Hepatocyte (in vitro differentiated cells): ENCODE data around the gene ART4. TPM values are rescaled to one million over a fixed set of nuclear protein-coding genes. Genes with fewer than 3 reads are reported as not detected.

Experiments used
- DNase-seq: peaks from one replicate; pipeline ENCODE4 v3.0.0-alpha.2; 2016; ENCODE audit warnings: low spot score
- H2AFZ ChIP-seq: fragments of 200-600 bp; sonication (generic); 2 replicates; pipeline ENCODE4 v1.6.0; 2016; ENCODE audit warnings: antibody characterized with exemption, mild to moderate bottlenecking
- H3K27ac ChIP-seq: fragments of 200-600 bp; sonication (generic); 2 replicates; pipeline ENCODE4 v1.5.1; 2016; ENCODE audit warnings: mild to moderate bottlenecking
- H3K27me3 ChIP-seq: fragments of 200-600 bp; sonication (generic); 2 replicates; pipeline ENCODE4 v1.6.1; 2016
- H3K36me3 ChIP-seq: fragments of 200-600 bp; sonication (generic); replicated peaks from 2 replicates; pipeline ENCODE4 v1.5.1; 2016; ENCODE audit warnings: low read depth; ENCODE audit not compliant: insufficient read depth
- H3K4me1 ChIP-seq: fragments of 200-600 bp; sonication (generic); 2 replicates; pipeline ENCODE4 v1.5.1; 2016; ENCODE audit warnings: mild to moderate bottlenecking, moderate library complexity; ENCODE audit not compliant: insufficient read depth
- H3K4me2 ChIP-seq: fragments of 200-600 bp; sonication (generic); 2 replicates; pipeline ENCODE4 v1.6.0; 2016
- H3K4me3 ChIP-seq: fragments of 200-600 bp; sonication (generic); 2 replicates; pipeline ENCODE4 v1.5.1; 2016; ENCODE audit warnings: mild to moderate bottlenecking
- H3K79me2 ChIP-seq: fragments of 200-600 bp; sonication (generic); 2 replicates; pipeline ENCODE4 v1.6.0; 2017; ENCODE audit warnings: mild to moderate bottlenecking
- H3K9me2 ChIP-seq: fragments of 200-600 bp; sonication (generic); replicated peaks from 2 replicates; pipeline ENCODE4 v1.6.0; 2017; ENCODE audit warnings: mild to moderate bottlenecking; ENCODE audit not compliant: insufficient read depth
- H3K9me3 ChIP-seq: fragments of 200-600 bp; sonication (generic); 2 replicates; pipeline ENCODE4 v1.5.1; 2016; ENCODE audit warnings: low read depth, mild to moderate bottlenecking
- H4K20me1 ChIP-seq: fragments of 200-600 bp; sonication (generic); 2 replicates; pipeline ENCODE4 v1.6.0; 2016; ENCODE audit warnings: mild to moderate bottlenecking; ENCODE audit not compliant: insufficient read depth, poor library complexity, severe bottlenecking
- EZH2 ChIP-seq: fragments of 200-600 bp; sonication (generic); IDR thresholded peaks from 2 replicates; pipeline ENCODE4 v1.6.1; 2016; ENCODE audit warnings: antibody characterized with exemption, mild to moderate bottlenecking, borderline replicate concordance
- EZH2phosphoT487 ChIP-seq: fragments of 200-600 bp; sonication (generic); IDR thresholded peaks from one replicate; pipeline ENCODE4 v1.6.1; 2018; ENCODE audit warnings: antibody characterized with exemption, mild to moderate bottlenecking, low read depth, moderate library complexity; ENCODE audit not compliant: unreplicated experiment, severe bottlenecking
- WGBS: methylation state at CpG from one replicate; pipeline ENCODE4 v1.1.6; 2016; ENCODE audit warnings: low lambda C conversion rate; ENCODE audit errors: missing lambda C conversion rate; 5-methylcytosine and 5-hydroxymethylcytosine counted together
- polyA plus RNA-seq: library from polyadenylated mRNA; unstranded; fragments of >200 nt; fragmentation: Nextera tagmentation; extraction: Ambion mirVana; gene quantifications from 2 replicates; pipeline ENCODE4 v1.2.1, GENCODE V29; 2016
- total RNA-seq: library from RNA; depleted of rRNA; stranded (reverse); fragments of >200 nt; gene quantifications from 2 replicates; pipeline ENCODE4 v1.2.3, GENCODE V29; 2014
- TF ChIP-seq, protein P1 (sequence below): fragments of 200-600 bp; sonication (generic); IDR thresholded peaks from 2 replicates; pipeline ENCODE4 v1.5.1; 2016; ENCODE audit warnings: antibody characterized with exemption, mild to moderate bottlenecking; ENCODE audit not compliant: poor library complexity

The ART4 gene
- total and polyA plus RNA-seq, 2 experiments from 2014 or later, result 4.9 to 7.3 TPM

DNA sequence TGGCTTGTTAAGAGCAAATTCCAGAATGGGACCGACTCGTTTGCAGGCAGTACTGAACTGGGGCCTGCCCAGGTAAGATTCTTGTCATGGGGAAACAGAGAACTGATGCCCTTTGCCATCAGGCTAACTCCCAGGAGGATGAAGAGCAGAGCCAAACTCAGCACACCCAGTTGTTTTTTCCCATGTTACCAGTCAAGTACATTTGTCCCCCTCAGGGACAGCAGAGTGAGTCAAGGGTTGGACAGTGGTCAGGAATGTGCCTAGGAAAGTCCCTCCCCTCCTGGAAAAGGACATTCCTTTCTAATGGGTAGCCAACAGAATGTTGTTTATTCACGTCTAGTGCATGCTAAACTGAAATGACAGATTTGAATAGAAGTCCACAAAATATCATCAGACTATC is 1.6 kb downstream of the ART4 start:
- no peaks in the 10 kb centered on the region for H3K9me3 ChIP-seq
- WGBS, result 54% methylated on average over 3 of the region's 3 CpGs
- DNase-seq, result peak; percentile 33
- H4K20me1 ChIP-seq, result no peaks in the 10 kb centered on the region
- H3K4me2 ChIP-seq, result peak overlapping the region; percentile 45
- H3K27ac ChIP-seq, result peak overlapping the region; percentile 77
- TF ChIP-seq EZH2 (no peak), EZH2phosphoT487 (no peak)
- TF ChIP-seq, protein P1, sequence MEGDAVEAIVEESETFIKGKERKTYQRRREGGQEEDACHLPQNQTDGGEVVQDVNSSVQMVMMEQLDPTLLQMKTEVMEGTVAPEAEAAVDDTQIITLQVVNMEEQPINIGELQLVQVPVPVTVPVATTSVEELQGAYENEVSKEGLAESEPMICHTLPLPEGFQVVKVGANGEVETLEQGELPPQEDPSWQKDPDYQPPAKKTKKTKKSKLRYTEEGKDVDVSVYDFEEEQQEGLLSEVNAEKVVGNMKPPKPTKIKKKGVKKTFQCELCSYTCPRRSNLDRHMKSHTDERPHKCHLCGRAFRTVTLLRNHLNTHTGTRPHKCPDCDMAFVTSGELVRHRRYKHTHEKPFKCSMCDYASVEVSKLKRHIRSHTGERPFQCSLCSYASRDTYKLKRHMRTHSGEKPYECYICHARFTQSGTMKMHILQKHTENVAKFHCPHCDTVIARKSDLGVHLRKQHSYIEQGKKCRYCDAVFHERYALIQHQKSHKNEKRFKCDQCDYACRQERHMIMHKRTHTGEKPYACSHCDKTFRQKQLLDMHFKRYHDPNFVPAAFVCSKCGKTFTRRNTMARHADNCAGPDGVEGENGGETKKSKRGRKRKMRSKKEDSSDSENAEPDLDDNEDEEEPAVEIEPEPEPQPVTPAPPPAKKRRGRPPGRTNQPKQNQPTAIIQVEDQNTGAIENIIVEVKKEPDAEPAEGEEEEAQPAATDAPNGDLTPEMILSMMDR, result no peak
- no peaks in the 10 kb centered on the region for H3K79me2 ChIP-seq
- no peak overlapping the region for H3K4me3 ChIP-seq
- H3K9me2 ChIP-seq, result no peaks in the 10 kb centered on the region
- no peaks in the 10 kb centered on the region for H3K27me3 ChIP-seq
- peaks cover 36% of the 10 kb centered on the region for H3K4me1 ChIP-seq
- no peak overlapping the region for H2AFZ ChIP-seq
- H3K36me3 ChIP-seq, result no peaks in the 10 kb centered on the region

DNA sequence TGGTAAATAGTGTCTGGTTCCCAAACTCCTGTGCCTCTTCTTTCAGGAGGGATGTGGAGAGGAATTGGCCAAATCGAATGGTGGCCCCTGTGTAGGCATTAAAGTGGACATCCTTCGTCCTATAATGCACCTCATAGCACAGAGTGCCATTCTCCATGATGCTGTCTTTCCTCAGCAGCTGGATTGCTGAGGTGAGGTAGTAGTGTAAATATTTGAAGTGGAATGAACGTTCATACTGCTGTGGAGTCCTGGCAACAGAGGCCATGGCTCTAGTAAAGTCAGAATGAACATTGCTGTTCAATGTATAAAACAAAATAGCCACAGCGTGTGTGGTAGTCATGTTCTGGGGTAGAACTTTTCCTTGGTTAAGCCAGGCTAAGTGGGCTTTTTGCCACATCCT is 2.7 kb downstream of the ART4 start:
- Histone ChIP-seq H3K4me1 (peaks cover 34% of the 10 kb centered on the region), H3K79me2 (no peaks in the 10 kb centered on the region), H3K27ac (peak overlapping the region; percentile 77), H3K9me2 (no peaks in the 10 kb centered on the region), H3K4me2 (peak overlapping the region; percentile 4), H2AFZ (no peak overlapping the region), H3K4me3 (no peak overlapping the region), H4K20me1 (no peaks in the 10 kb centered on the region), H3K27me3 (no peaks in the 10 kb centered on the region), H3K9me3 (no peaks in the 10 kb centered on the region), H3K36me3 (no peaks in the 10 kb centered on the region)
- TF ChIP-seq EZH2phosphoT487 (no peak), EZH2 (no peak)
- TF ChIP-seq, protein P1, result no peak
- DNase-seq, result peak; percentile 24
- WGBS, result 67% methylated on average over 4 of the region's 4 CpGs

DNA sequence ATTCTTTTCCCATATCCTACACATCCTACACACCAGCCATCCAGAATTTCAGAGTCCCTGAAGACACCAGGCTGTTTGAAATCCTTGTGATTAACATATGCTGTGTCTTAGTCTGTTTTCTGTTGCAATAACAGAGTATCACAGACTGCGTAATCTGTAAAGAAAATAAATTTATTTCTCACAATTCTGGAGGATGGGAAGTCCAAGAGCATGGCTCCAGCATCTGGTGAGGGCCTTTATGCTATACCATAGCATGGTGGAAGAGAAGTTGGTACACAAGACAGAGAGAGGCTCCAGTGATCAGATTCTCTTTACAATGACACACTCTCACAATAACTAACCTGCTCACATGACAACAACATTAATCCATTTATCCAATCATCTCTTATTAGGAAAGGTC is 4.1 kb downstream of the ART4 start:
- no peak overlapping the region for H3K4me3 ChIP-seq
- H3K79me2 ChIP-seq, result no peaks in the 10 kb centered on the region
- no peak overlapping the region for H3K4me2 ChIP-seq
- H3K27ac ChIP-seq, result no peak overlapping the region
- H3K4me1 ChIP-seq, result peaks cover 34% of the 10 kb centered on the region
- H3K36me3 ChIP-seq, result no peaks in the 10 kb centered on the region
- H4K20me1 ChIP-seq, result no peaks in the 10 kb centered on the region
- H3K27me3 ChIP-seq, result no peaks in the 10 kb centered on the region
- TF ChIP-seq, protein P1, result no peak
- TF ChIP-seq EZH2phosphoT487 (no peak), EZH2 (no peak)
- no peak for DNase-seq
- no peak overlapping the region for H2AFZ ChIP-seq
- H3K9me2 ChIP-seq, result no peaks in the 10 kb centered on the region
- 100% methylated on average over 1 of the region's 1 CpG for WGBS
- no peaks in the 10 kb centered on the region for H3K9me3 ChIP-seq
